ENCODE data around the gene CSNK1E. TPM values are rescaled to one million over a fixed set of nuclear protein-coding genes. Genes with fewer than 3 reads are reported as not detected.

The CSNK1E gene
- total and polyA plus RNA-seq, 5 experiments from 2014 or later: 9.1 to 116 (median 16.1) TPM

DNA sequence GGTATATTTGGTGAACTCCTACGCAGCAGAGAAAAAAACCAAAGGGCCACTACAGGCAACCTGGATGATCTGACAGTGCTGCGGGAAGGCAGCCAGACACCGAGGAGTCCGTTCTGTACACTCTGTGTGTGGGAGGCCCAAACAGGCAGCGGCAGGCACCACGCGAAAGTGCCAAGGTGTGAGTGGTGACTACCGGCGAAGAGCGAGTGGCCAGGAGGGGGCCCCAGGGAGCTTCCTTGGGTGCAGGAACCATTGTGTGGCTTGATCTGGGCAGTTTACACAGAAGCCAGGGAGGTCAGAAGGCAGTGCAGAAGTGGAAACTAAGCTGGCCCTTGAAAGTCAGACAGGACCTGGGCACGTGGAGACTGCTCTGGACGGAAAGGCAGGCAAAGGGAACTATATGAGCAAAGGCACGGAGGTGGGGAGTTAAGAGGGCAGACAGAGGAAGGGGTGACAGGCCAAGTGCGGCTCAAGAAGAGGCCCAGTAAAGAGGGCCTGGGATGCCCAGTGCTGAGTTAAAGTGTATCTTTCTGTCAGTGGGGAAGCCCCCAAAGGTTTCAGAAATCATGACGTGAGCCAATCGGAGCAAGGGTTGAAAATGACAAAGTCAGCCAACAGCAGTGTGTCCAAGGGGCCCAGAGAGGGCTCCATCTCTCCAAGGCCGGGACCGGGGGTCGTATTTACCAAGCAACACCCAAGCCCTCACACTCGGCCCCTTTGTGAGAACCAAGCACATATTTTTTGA lies 55.0 kb downstream of the CSNK1E start:
- POLR2A ChIA-PET: no interaction called here
- Mint-ChIP-seq H3K4me1 (peaks cover 22 to 60% (median 42%) of the 10 kb centered on the region in 4 donors), H3K4me3 (peak overlapping the region in 2 of 10 donors; percentile 11 to 54), H3K27me3 (no peaks in the 10 kb centered on the region), H3K36me3 (peaks cover 0 to 18% (median 0%) of the 10 kb centered on the region in 3 donors), H3K27ac (peak overlapping the region in 3 of 10 donors; percentile 4 to 61 (median 58)), H3K9me3 (no peaks in the 10 kb centered on the region)
- ATAC-seq (peak in 1 of 2 donors; percentile 9), DNase-seq (peak in 5 of 10 donors; percentile 14 to 31 (median 27))

- ATAC-seq (no peak), DNase-seq (no peak)
- Mint-ChIP-seq H3K27me3 (no peaks in the 10 kb centered on the region), H3K9me3 (no peaks in the 10 kb centered on the region), H3K4me3 (peak overlapping the region in 1 of 10 donors; percentile 58), H3K4me1 (peaks cover 22 to 52% (median 36%) of the 10 kb centered on the region in 4 donors), H3K27ac (peak overlapping the region in 3 of 10 donors; percentile 31 to 75 (median 70)), H3K36me3 (peaks cover 0 to 18% (median 0%) of the 10 kb centered on the region in 3 donors)
- POLR2A ChIA-PET: no interaction called here
Observed at GRCh38 chr22:38260761-38261681, 56.2 kb downstream of the CSNK1E start.

GRCh38 chr22:38259370-38259769 lies 57.9 kb downstream of the CSNK1E start:
- peaks cover 0 to 18% (median 0%) of the 10 kb centered on the region in 3 donors for H3K36me3 Mint-ChIP-seq
- DNase-seq (no peak), ATAC-seq (no peak)
- H3K27me3 Mint-ChIP-seq: no peaks in the 10 kb centered on the region
- H3K27ac Mint-ChIP-seq: no peak overlapping the region
- peaks cover 21 to 46% (median 29%) of the 10 kb centered on the region in 4 donors for H3K4me1 Mint-ChIP-seq
- H3K4me3 Mint-ChIP-seq: no peak overlapping the region
- POLR2A ChIA-PET: no interaction called here
- no peaks in the 10 kb centered on the region for H3K9me3 Mint-ChIP-seq

DNA sequence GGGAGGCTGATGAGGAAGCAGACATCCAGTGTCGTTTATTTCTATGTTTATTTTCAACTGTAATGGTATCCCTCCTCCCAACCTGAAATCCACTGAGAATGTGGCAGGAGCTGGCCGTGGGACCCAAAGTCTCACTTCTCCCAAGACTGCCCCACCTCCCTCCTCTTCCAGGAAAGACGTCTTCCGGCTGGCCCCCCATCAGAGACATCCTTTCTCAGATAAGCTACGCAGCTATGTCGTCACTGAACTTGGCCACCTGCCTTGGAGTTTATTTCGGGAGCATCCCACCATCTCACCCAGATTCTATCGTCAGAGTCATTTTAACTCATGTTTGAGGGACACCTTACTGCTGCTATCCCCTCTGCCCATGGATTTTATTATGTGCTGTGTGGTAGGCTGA lies 58.3 kb downstream of the CSNK1E start:
- Mint-ChIP-seq H3K27ac (peak overlapping the region in 1 of 10 donors; percentile 40), H3K4me3 (no peak overlapping the region), H3K36me3 (peaks cover 0 to 16% (median 0%) of the 10 kb centered on the region in 3 donors), H3K27me3 (no peaks in the 10 kb centered on the region), H3K9me3 (no peaks in the 10 kb centered on the region), H3K4me1 (peaks cover 19 to 43% (median 29%) of the 10 kb centered on the region in 4 donors)
- no peak for ATAC-seq
- DNase-seq: no peak
- POLR2A ChIA-PET: no interaction called here

- H3K4me1 Mint-ChIP-seq: peaks cover 19 to 38% (median 27%) of the 10 kb centered on the region in 4 donors
- ATAC-seq (no peak), DNase-seq (no peak)
- H3K9me3 Mint-ChIP-seq: no peaks in the 10 kb centered on the region
- POLR2A ChIA-PET: no interaction called here
- H3K4me3 Mint-ChIP-seq: no peak overlapping the region
- peak overlapping the region in 2 of 10 donors; percentile 27 to 39 for H3K27ac Mint-ChIP-seq
- H3K36me3 Mint-ChIP-seq: peaks cover 0 to 8% (median 0%) of the 10 kb centered on the region in 3 donors
- no peaks in the 10 kb centered on the region for H3K27me3 Mint-ChIP-seq
Observed at GRCh38 chr22:38257650-38258250, 59.5 kb downstream of the CSNK1E start.

DNA sequence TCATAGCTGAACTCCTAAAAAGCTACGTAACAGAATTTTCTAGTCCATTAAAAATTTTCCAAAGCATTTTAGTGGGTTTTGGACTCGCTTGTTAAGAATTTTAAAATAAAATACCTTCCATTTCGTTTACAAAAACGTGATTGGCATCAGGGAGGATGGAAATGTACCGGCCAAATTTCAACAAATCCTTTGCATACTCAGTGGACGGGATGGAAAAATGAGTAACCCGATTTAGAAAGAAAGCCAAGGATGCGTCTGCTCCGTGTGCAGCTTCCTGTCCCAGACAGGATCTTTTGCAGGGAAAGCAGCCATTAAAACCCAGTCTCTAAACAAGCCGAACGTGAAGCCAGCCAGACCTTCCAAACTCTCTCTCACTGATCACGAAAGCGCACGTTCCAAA lies 60.1 kb downstream of the CSNK1E start:
- peak overlapping the region in 1 of 10 donors; percentile 27 for H3K27ac Mint-ChIP-seq
- H3K9me3 Mint-ChIP-seq: no peaks in the 10 kb centered on the region
- POLR2A ChIA-PET: no interaction called here
- no peak for ATAC-seq
- peaks cover 16 to 35% (median 25%) of the 10 kb centered on the region in 4 donors for H3K4me1 Mint-ChIP-seq
- no peak overlapping the region for H3K4me3 Mint-ChIP-seq
- no peaks in the 10 kb centered on the region for H3K27me3 Mint-ChIP-seq
- no peak for DNase-seq
- peaks cover 0 to 8% (median 0%) of the 10 kb centered on the region in 3 donors for H3K36me3 Mint-ChIP-seq

DNA sequence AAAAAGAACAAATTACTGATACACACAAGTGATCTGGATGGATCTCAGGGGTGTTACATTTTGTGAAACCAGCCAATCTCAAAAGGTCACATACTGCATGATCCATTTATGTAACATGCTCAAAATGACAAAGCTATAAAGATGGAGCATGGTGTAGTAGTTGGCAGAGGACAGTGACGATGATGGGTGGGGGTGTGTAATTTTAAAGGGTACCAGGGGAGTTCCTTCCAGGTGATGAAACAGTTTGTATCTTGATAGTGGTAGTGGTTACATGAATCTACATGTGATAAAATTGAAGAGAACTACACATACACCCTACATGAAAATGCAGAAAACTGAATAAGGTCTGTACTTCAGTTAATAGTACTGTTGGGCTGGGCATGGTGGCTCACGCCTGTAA lies 61.5 kb downstream of the CSNK1E start:
- ATAC-seq (no peak), DNase-seq (no peak)
- no peaks in the 10 kb centered on the region for H3K27me3 Mint-ChIP-seq
- H3K36me3 Mint-ChIP-seq: peaks cover 0 to 7% (median 0%) of the 10 kb centered on the region in 3 donors
- H3K27ac Mint-ChIP-seq: peak overlapping the region in 1 of 10 donors; percentile 7
- POLR2A ChIA-PET: no interaction called here
- H3K4me1 Mint-ChIP-seq: peaks cover 9 to 30% (median 16%) of the 10 kb centered on the region in 4 donors
- no peaks in the 10 kb centered on the region for H3K9me3 Mint-ChIP-seq
- H3K4me3 Mint-ChIP-seq: no peak overlapping the region

DNA sequence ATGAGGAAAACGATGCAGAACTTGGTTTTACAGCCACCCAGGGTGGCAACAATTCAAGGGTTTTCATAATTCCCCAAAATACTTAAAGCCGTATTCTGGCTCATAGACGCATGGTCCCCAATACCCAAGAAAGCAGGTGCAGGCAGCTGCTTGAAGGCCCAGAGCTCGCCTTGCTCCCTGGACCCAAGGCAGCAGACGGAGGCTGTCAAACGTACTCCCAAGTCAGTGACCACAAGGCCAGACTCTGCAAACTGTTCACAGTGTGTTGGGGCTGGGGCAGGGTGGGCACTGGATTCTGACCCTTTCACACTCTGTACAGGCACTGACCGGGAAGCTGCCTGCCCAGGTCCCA lies 65.9 kb downstream of the CSNK1E start:
- POLR2A ChIA-PET: no interaction called here
- no peak for ATAC-seq
- H3K36me3 Mint-ChIP-seq: peaks cover 0 to 16% (median 13%) of the 10 kb centered on the region in 3 donors
- H3K27me3 Mint-ChIP-seq: no peaks in the 10 kb centered on the region
- H3K9me3 Mint-ChIP-seq: peaks cover 0 to 3% (median 0%) of the 10 kb centered on the region in 9 donors
- no peak overlapping the region for H3K27ac Mint-ChIP-seq
- H3K4me3 Mint-ChIP-seq: no peak overlapping the region
- H3K4me1 Mint-ChIP-seq: peaks cover 6 to 15% (median 10%) of the 10 kb centered on the region in 4 donors
- no peak for DNase-seq

GRCh38 chr22:38250643-38251340 lies 66.4 kb downstream of the CSNK1E start:
- no peak overlapping the region for H3K27ac Mint-ChIP-seq
- H3K27me3 Mint-ChIP-seq: no peaks in the 10 kb centered on the region
- peaks cover 6 to 14% (median 9%) of the 10 kb centered on the region in 4 donors for H3K4me1 Mint-ChIP-seq
- DNase-seq (no peak), ATAC-seq (no peak)
- H3K9me3 Mint-ChIP-seq: peaks cover 0 to 3% (median 0%) of the 10 kb centered on the region in 9 donors
- H3K4me3 Mint-ChIP-seq: no peak overlapping the region
- POLR2A ChIA-PET: no interaction called here
- H3K36me3 Mint-ChIP-seq: peaks cover 0 to 16% (median 13%) of the 10 kb centered on the region in 3 donors

- no peaks in the 10 kb centered on the region for H3K27me3 Mint-ChIP-seq
- DNase-seq: no peak
- H3K27ac Mint-ChIP-seq: no peak overlapping the region
- POLR2A ChIA-PET: no interaction called here
- peaks cover 0 to 16% (median 13%) of the 10 kb centered on the region in 3 donors for H3K36me3 Mint-ChIP-seq
- H3K9me3 Mint-ChIP-seq: peaks cover 0 to 3% (median 0%) of the 10 kb centered on the region in 9 donors
- no peak overlapping the region for H3K4me3 Mint-ChIP-seq
- peaks cover 2 to 12% (median 6%) of the 10 kb centered on the region in 4 donors for H3K4me1 Mint-ChIP-seq
- ATAC-seq: no peak
Observed at GRCh38 chr22:38249803-38250642, 67.2 kb downstream of the CSNK1E start.

DNA sequence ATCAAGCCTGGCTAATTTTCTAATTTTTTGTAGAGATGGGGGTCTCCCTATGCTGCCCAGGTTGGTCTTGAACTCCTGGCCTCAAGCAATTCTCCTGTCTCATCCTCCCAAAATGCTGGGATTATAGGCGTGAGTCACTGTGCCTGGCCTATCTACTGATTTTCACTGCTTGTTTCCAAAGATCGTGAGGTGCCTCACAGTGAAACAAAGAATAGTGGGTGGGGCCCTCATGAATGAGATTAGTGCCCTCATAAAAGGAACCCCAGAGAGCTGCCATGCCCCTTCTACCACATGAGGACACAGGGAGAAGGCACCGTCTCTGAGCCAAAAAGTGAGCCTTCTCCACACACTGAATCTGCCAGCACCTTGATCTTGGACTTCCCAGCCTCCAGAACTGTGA lies 67.9 kb downstream of the CSNK1E start:
- Mint-ChIP-seq H3K4me1 (peaks cover 2 to 12% (median 7%) of the 10 kb centered on the region in 4 donors), H3K4me3 (no peak overlapping the region), H3K36me3 (peaks cover 0 to 23% (median 13%) of the 10 kb centered on the region in 3 donors), H3K9me3 (peaks cover 0 to 3% (median 0%) of the 10 kb centered on the region in 9 donors), H3K27me3 (no peaks in the 10 kb centered on the region), H3K27ac (peak overlapping the region in 1 of 10 donors; percentile 44)
- POLR2A ChIA-PET: no interaction called here
- no peak for ATAC-seq
- DNase-seq: no peak

Data from naive thymus-derived CD8-positive, alpha-beta T cell (primary cell).